Right lung (tissue), 5 donors: ENCODE measurements around the gene NKRF. TPM values are rescaled to one million over a fixed set of nuclear protein-coding genes. Genes with fewer than 3 reads are reported as not detected.

ENCODE experiments used
- polyA plus RNA-seq, 5 donors: library from polyadenylated mRNA; unstranded; fragments of 120-200 nt; gene quantifications; one replicate each; pipeline versions ENCODE4 v1.2.1 to v1.2.3, GENCODE V29; 2013; ENCODE audit warnings: inconsistent platforms in 1 of 5, low replicate concordance in 1 of 5; ENCODE audit not compliant: insufficient read length in 5 of 5, insufficient read depth in 1 of 5

The NKRF gene
- polyA plus RNA-seq, 5 donors, result 10.5 to 13.4 (median 12.4) TPM

Other genes starting within 250 kb of the NKRF start
- gene SLC25A43, start 207.1 kb downstream of the NKRF start, polyA plus RNA-seq, result 1 to 10 TPM; 5.6 to 8.5 (median 7.6) TPM
- gene SLC25A5, start 138.0 kb downstream of the NKRF start, polyA plus RNA-seq, result 100 to 1,000 TPM; 188 to 217 (median 194) TPM
- 10 to 100 TPM; 26.2 to 36.8 (median 31.4) TPM for gene STEEP1, start 41.0 kb downstream of the NKRF start, polyA plus RNA-seq
- gene UBE2A, start 31.9 kb downstream of the NKRF start, polyA plus RNA-seq, result 100 to 1,000 TPM in 2 of 5 donors, 10 to 100 TPM in 3; 87.1 to 107 (median 93.4) TPM
- gene SEPTIN6, start 86.7 kb upstream of the NKRF start, polyA plus RNA-seq, result 10 to 100 TPM; 26.7 to 42.0 (median 35.4) TPM
- under 1 TPM; 0.40 to 0.56 (median 0.54) TPM for gene SOWAHD, start 152.2 kb upstream of the NKRF start, polyA plus RNA-seq
- gene RPL39, start 185.2 kb upstream of the NKRF start, polyA plus RNA-seq, result 1,000 to 10,000 TPM; 2,580 to 3,320 (median 2,716) TPM
- gene UPF3B, start 246.5 kb upstream of the NKRF start, polyA plus RNA-seq, result 10 to 100 TPM; 20.9 to 32.0 (median 27.7) TPM